NCI-H2081 (cell line): ENCODE measurements around the gene DDX18.
A peak's percentile ranks its signal among the peaks of the same experiment; 100 is the strongest.

ENCODE experiments used
- DNase-seq, 2 experiments: peaks; one replicate each; lab custom pipeline; 2025; lab: John Stamatoyannopoulos, UW

The DDX18 gene

GRCh38 chr2:117834992-117835391, 20.5 kb downstream of the DDX18 start:
- DNase-seq: no peak

GRCh38 chr2:117835990-117836760, 21.7 kb downstream of the DDX18 start:
- DNase-seq: no peak

DNA sequence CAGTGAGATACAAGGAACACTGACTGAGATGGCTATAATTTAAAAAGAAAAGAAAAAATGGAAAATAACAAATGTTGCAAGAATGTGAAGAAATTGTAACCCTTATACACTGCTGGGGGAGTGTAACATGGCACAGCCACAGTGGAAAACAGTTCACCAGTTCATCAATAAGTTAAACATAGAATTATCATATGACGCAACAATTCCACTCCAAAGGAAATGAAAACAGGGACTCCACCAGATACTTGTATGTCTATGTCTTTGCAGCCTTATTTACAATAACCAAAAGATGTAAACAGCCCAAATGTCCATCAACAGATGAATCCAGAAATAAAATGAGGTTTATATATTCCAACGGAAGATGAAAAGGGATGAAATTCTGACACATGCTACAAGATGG, 30.8 kb downstream of the DDX18 start:
- DNase-seq: no peak

GRCh38 chr2:117850015-117850414, 35.5 kb downstream of the DDX18 start:
- no peak for DNase-seq

DNA sequence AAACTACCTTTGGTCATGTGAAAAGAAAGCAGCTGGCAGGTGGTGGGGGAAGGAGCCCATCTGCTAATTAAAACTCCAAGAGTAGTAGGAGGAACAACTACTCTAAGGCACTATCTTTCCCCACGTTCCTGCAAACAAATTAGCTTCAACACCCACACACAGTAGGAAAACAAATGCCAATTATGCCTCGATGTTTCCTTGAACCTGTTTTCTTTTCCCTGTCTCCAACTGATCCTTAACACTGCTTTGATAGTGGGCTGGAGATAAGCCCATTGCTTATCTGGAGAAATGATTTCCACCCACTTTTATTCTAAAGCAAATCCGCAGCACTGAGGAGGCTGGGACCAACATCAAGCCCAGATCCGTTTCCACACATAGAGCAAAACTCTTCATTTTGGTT, 36.0 kb downstream of the DDX18 start:
- DNase-seq: no peak

DNA sequence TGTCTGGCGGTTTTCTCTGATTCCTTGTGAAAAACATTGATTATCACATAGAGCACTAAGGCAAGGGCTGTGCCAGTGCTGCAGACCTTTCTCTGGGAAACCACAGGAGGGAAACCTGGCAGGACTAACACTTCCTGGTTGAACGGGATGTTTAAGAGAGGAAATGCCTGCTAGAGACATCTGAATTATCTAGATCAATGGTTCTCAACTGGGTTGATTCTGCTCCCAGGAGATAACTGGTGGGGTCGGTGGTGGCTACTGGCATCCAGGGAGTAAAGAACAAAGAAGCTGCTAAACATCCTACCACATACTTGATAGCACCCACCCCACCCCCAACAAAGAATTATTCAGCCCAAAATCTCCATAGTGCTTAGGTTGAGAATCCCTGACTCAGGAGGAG, 37.5 kb downstream of the DDX18 start:
- DNase-seq: no peak

DNA sequence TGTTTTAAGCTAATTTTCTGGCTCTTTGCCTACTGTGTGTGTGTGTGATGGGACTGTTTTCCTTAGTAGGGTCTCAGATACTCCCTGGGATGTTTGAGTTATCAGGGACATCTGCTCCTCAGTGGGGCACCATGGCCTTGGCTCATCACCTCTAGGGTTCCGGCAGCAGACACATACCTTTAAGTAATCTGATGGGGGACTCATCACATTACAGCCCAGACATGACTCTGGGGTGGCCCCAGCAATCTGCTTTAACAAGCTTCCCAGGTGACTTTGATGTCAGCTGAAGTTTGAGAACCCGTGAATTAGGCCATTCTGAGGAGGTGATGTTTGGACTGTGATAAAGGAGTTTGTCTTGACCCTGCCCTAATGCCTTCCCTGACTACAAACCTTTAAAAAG, 38.8 kb downstream of the DDX18 start:
- no peak for DNase-seq

- no peak for DNase-seq
These were observed 39.4 kb downstream of the DDX18 start for GRCh38 chr2:117853873-117854272.

- no peak for DNase-seq
These were observed 40.1 kb downstream of the DDX18 start for GRCh38 chr2:117854610-117855009.

DNA sequence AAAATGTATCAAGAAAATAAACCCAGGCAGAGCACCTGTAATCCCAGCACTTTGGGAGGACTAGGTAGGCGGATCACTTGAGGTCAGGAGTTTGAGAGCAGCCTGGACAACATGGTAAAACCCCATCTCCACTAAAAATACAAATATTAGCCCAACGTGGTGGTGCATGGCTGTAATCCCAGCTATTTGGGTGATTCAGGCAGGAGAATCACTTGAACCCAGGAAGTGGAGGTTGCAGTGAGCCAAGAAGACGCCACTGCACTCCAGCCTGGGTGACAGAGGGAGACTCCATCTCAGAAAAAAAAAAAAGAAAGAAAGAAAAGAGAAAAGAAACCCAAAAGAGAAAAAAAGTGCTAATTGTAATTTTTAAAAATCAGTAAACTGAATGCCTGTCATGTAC, 41.4 kb downstream of the DDX18 start:
- DNase-seq: no peak

DNA sequence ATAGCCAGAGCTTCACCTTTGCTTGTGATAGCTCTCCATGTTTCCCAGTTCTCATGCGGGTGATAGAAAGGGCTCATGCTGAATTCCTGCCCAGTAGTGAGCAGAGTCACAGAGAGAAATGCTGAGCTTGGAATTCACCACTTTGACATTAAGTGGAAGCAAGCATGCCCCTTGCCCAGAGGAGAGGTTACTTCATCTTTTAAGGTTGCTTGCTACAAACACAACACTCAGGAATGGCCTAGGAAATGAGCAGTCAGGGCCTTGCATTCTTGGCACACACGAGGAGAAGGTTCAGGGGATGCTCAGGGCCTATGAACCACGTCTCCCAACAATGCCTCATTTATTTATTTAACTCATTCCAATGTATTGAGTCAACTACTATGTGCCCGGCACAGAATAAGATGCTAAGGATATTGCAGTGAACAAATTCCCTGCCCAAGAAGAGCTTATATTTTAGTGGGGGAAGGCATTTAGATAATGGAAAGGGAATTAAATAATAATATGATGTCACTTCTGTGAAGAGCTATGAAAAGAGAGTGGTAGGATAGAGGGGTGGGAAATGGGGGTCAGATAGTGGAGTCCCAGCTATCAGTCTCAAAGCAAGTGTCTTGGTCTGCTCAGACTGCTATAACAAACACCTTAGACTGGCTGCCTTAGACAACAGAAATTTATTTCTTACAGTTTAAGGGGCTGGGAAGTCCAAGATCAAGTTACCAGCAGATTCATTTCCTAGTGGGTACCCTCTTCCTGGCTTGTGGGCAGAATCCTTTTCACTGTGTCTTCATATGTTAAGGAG, 42.1 kb downstream of the DDX18 start:
- DNase-seq: no peak

GRCh38 chr2:117858336-117858735, 43.8 kb downstream of the DDX18 start:
- DNase-seq: no peak

DNA sequence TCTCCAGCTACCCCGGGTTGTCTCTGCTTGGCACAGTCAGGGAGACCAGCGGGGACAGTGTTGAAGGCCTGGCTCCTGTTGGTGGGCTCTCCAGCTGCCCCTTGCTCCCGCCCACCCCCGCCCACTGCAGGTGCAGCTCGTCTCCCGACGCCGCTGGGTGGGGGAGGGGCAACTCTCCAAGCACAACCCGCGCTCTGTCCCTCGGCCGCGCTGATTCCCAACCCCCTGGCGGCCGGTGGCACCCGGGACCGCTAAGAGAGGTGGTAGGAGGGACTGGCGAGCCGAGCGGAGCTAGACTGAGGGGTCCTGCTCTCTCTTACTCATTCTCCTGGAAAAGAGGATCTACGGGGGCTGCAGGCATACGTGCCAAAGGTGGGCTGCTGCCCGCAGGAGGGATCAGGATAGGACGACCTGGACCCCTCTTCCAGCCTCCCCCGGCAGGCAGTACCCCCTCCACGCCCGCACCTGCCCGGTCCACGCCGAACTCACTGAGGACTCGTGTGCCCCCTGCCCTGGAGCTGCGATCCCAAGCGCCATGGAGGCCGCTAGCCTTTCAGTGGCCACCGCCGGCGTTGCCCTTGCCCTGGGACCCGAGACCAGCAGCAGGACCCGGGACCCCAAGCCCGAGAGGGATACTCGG, 44.5 kb downstream of the DDX18 start:
- no peak for DNase-seq

GRCh38 chr2:117859532-117859911, 45.0 kb downstream of the DDX18 start:
- no peak for DNase-seq

DNA sequence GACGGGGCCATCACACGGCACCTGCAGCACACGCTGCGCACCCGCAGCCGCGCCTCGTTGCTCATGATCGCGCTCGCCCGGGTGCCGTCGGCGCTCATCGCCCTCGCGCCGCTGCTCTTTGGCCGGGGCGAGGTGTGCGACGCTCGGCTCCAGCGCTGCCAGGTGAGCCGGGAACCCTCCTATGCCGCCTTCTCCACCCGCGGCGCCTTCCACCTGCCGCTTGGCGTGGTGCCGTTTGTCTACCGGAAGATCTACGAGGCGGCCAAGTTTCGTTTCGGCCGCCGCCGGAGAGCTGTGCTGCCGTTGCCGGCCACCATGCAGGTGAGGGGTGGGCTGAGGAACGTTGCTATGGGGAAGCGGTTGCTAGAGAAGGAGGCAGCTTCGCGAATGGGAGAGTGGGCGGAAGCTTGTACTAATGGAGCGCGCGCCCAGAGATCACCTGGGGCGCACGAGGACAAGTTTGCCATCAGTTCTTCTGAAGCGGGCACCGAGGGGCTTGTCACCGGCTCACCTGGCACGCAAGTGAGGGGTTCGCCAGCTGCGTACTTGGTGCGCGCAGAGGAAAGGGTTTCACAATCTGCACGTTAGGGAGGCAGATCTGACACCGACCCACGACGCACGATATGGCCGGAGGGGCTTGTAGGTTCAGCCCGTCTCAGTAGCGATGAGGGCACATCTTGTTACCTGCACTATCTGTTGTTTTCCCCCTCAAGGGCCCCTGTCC, 45.6 kb downstream of the DDX18 start:
- DNase-seq: peak in 1 of 2 experiments; percentile 8

- no peak for DNase-seq
These were observed 48.0 kb downstream of the DDX18 start for GRCh38 chr2:117862459-117862858.

GRCh38 chr2:117875786-117876185, 61.3 kb downstream of the DDX18 start:
- DNase-seq: no peak

DNA sequence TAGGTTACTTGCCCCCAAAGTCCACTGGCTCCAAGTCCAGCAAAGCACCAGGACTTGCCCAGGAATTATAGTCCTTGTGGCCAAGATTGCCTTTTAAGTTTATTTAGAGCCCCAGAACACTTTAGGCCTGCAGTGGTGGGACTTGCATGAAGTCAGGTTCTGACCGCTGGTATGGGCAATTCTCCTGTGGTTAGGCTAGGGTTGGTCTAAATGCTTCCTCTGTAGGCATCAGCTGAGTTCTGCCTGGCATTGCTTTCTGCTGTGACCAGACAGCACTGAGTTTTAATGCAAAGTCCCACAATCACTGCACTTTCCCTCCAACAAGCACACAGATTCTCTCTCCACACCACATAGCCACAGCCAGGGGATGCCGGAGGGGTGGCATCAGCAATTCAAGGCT, 64.5 kb downstream of the DDX18 start:
- DNase-seq: no peak
